22Rv1 (cell line): ENCODE results near the gene CUX1.

Experiments used
- CTCF ChIP-seq: fragments of 450-650 bp; IDR thresholded peaks from 2 replicates; pipeline ENCODE4 v1.5.1; 2017; ENCODE audit warnings: mild to moderate bottlenecking
- ZFX ChIP-seq: fragments of 450-650 bp; IDR thresholded peaks from 2 replicates; pipeline ENCODE4 v1.6.1; 2017; ENCODE audit warnings: antibody characterized with exemption, borderline replicate concordance

- TF ChIP-seq CTCF (no peak), ZFX (no peak)
These were observed 174.4 kb downstream of the CUX1 start for GRCh38 chr7:101991860-101992259.
